ENCODE data around the gene PPFIBP2.
A peak's percentile ranks its signal among the peaks of the same experiment; 100 is the strongest.

The PPFIBP2 gene

GRCh38 chr11:7532405-7533145 is 18.8 kb downstream of the PPFIBP2 start:
- Histone ChIP-seq H3K27ac (no peak overlapping the region), H2AFZ (no peak overlapping the region), H3K9ac (no peak overlapping the region), H3K79me2 (no peaks in the 10 kb centered on the region), H3K4me2 (ENCODE audit: low read length) (no peak overlapping the region), H3K9me3 (ENCODE audit: control insufficient read depth, low read length) (no peaks in the 10 kb centered on the region), H3K27me3 (ENCODE audit: control insufficient read depth, insufficient read depth, low read length) (no peaks in the 10 kb centered on the region), H3K36me3 (ENCODE audit: control insufficient read depth, insufficient read depth, low read length) (no peaks in the 10 kb centered on the region), H3K4me1 (no peaks in the 10 kb centered on the region), H3K4me3 (ENCODE audit: low read depth, low read length) (no peak overlapping the region)
- no peak for TF ChIP-seq CTCF (IDR thresholded peaks at IDR 0.05)

- H3K9ac ChIP-seq = no peak overlapping the region
- no peak overlapping the region for H3K4me2 ChIP-seq (ENCODE audit: low read length)
- no peaks in the 10 kb centered on the region for H3K9me3 ChIP-seq (ENCODE audit: control insufficient read depth, low read length)
- H3K36me3 ChIP-seq (ENCODE audit: control insufficient read depth, insufficient read depth, low read length) = no peaks in the 10 kb centered on the region
- no peaks in the 10 kb centered on the region for H3K79me2 ChIP-seq
- no peak overlapping the region for H2AFZ ChIP-seq
- no peak for TF ChIP-seq CTCF (IDR thresholded peaks at IDR 0.05)
- no peaks in the 10 kb centered on the region for H3K27me3 ChIP-seq (ENCODE audit: control insufficient read depth, insufficient read depth, low read length)
- H3K4me1 ChIP-seq = peaks cover 2% of the 10 kb centered on the region
- H3K4me3 ChIP-seq (ENCODE audit: low read depth, low read length) = no peak overlapping the region
- no peak overlapping the region for H3K27ac ChIP-seq
These were observed 19.6 kb downstream of the PPFIBP2 start for GRCh38 chr11:7533199-7534041.

- H3K4me2 ChIP-seq (ENCODE audit: low read length) = no peak overlapping the region
- H3K27ac ChIP-seq = no peak overlapping the region
- no peaks in the 10 kb centered on the region for H3K9me3 ChIP-seq (ENCODE audit: control insufficient read depth, low read length)
- H3K9ac ChIP-seq = no peak overlapping the region
- TF ChIP-seq CTCF (IDR thresholded peaks at IDR 0.05) = no peak
- peaks cover 7% of the 10 kb centered on the region for H3K4me1 ChIP-seq
- no peak overlapping the region for H2AFZ ChIP-seq
- H3K4me3 ChIP-seq (ENCODE audit: low read depth, low read length) = no peak overlapping the region
- no peaks in the 10 kb centered on the region for H3K27me3 ChIP-seq (ENCODE audit: control insufficient read depth, insufficient read depth, low read length)
- H3K36me3 ChIP-seq (ENCODE audit: control insufficient read depth, insufficient read depth, low read length) = no peaks in the 10 kb centered on the region
- no peaks in the 10 kb centered on the region for H3K79me2 ChIP-seq
These were observed 20.2 kb downstream of the PPFIBP2 start for GRCh38 chr11:7534042-7534378.

GRCh38 chr11:7536100-7536499 is 22.3 kb downstream of the PPFIBP2 start:
- no peaks in the 10 kb centered on the region for H3K79me2 ChIP-seq
- no peak overlapping the region for H3K4me2 ChIP-seq (ENCODE audit: low read length)
- peak; percentile 10 for TF ChIP-seq CTCF (IDR thresholded peaks at IDR 0.05)
- H3K36me3 ChIP-seq (ENCODE audit: control insufficient read depth, insufficient read depth, low read length) = no peaks in the 10 kb centered on the region
- no peak overlapping the region for H3K4me3 ChIP-seq (ENCODE audit: low read depth, low read length)
- no peak overlapping the region for H3K9ac ChIP-seq
- no peak overlapping the region for H3K27ac ChIP-seq
- H3K27me3 ChIP-seq (ENCODE audit: control insufficient read depth, insufficient read depth, low read length) = no peaks in the 10 kb centered on the region
- H2AFZ ChIP-seq = no peak overlapping the region
- H3K4me1 ChIP-seq = peaks cover 11% of the 10 kb centered on the region
- no peaks in the 10 kb centered on the region for H3K9me3 ChIP-seq (ENCODE audit: control insufficient read depth, low read length)
